Fibroblast of lung (primary cell): ENCODE data around the gene PXYLP1.

Experiments
- CTCF ChIP-seq, 2 donors: IDR thresholded peaks in 1 of 2; conservative IDR thresholded peaks in 1 of 2; 1 replicate in 1 of 2; 2 replicates in 1 of 2; pipeline ENCODE4 v1.5.1; 2011 to 2012; ENCODE audit warnings: low read length in 2 of 2, control low read depth in 1 of 2, inconsistent platforms in 1 of 2, low read depth in 1 of 2, mild to moderate bottlenecking in 1 of 2
- EZH2 ChIP-seq: IDR thresholded peaks from 2 replicates; pipeline ENCODE4 v1.5.1; 2012; ENCODE audit warnings: low read length, control low read depth, mild to moderate bottlenecking; ENCODE audit errors: missing control alignments

- TF ChIP-seq EZH2 (no peak), CTCF (conservative IDR thresholded peaks at IDR 0.05 in 1 of 2, IDR thresholded peaks at IDR 0.05 in 1 of 2; ENCODE audit: low read depth in 1 of 2, low read length in 2 of 2) (no peak)
Measured at GRCh38 chr3:141243271-141243707, 11.7 kb downstream of the PXYLP1 start.
